GM19328 (cell line): ENCODE measurements around the gene MAML2.

Experiments used
- ATAC-seq: cut with Tn5 transposase; IDR thresholded peaks from one replicate; pipeline ENCODE4 v1.9.1; 2021; ENCODE audit warnings: mild to moderate bottlenecking, moderate library complexity; ENCODE audit not compliant: unreplicated experiment

Gene MAML2

DNA sequence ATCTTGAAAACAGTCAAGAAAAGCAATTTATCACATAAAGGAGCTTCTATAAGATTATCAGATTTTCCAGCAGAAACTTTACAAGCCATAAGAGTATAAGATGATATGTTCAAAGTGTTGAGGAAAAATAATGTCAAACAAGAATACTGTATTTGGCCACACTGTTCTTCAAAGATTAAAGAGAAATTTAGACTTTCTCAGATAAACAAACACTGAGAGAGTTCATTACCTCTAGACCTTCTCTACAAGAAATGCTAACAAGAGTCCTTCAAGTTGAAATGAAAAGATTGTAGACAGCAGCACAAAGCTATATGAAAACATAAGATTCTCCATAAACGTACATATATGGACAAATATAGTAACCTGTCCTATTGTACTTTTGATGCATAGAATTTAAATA is 411.1 kb downstream of the MAML2 start:
- ATAC-seq = no peak

DNA sequence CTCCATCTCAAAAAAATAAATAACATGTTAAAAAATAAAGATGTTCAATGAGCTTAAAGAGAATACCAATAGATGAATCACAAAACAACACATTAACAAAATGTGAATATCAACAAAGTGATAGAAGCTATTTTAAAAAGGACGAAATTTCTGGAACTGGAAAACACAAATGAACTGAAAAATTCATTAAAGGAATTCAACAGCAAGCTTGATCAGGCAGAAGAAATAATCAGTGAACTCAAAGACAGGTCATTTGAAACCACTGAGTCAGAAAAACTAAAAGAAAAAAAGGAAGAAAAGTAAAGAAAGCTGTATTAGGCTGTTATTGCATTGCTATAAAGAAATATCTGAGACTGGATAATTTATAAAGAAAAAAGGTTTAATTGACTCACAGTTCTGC is 412.0 kb downstream of the MAML2 start:
- no peak for ATAC-seq

DNA sequence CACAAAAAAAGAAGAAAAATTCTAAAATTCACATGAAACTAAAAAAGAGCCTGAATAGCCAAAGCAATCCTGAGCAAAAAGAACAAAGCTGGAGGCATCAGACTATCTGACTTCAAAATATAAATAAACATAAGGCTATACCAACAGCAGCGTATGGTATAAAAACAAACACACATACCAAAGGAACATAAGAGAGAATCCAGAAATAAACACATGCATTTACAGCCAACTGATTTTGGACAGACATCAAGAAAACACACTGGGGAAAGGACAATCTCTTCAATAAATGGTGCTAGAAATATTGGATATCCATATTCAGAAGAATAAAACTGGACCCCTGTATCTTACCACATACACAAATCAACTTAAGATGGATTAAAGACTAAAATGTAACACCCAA is 416.3 kb downstream of the MAML2 start:
- no peak for ATAC-seq
